GM19193 (cell line): ENCODE results near the gene ATN1.

Source experiments
- POLR2A ChIP-seq: IDR thresholded peaks from 4 replicates; pipeline ENCODE4 v1.6.1; 2011; ENCODE audit not compliant: insufficient read depth, insufficient read length; ENCODE audit errors: extremely low read depth

ATN1 gene

DNA sequence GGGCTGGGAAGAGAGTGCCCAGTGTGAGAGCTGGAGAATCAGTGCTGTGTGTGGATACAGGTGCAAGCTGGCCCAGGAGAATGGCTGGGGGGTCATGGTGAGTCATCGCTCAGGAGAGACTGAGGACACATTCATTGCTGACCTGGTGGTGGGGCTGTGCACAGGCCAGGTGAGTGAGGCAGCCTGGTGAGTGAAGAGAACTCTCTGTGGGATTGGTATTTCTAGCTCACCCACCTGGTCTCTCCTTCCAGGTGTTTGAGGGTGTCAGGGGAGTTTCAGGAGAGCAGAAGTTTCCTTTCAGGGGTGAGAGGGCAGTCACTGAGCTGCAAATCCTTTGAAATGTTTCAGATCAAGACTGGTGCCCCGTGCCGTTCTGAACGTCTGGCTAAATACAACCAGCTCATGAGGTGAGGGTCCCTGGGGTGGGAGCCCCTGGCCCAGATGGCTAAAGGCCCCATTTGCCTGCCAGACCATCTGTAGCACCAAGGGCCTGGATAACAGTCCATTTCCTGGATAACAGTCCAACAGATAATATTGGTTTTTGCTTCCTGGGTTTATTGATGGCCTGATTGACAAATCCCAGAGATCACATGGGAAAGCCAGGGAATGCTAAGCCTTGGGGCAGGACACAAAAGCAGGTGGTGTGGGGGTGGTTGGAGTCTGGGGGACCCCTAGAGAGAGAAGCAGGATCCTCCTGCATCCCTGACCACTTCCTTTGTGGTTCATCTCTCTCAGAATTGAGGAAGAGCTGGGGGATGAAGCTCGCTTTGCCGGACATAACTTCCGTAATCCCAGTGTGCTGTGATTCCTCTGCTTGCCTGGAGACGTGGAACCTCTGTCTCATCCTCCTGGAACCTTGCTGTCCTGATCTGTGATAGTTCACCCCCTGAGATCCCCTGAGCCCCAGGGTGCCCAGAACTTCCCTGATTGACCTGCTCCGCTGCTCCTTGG is 5.5 kb upstream of the ATN1 start:
- peak; percentile 10 for TF ChIP-seq POLR2A

DNA sequence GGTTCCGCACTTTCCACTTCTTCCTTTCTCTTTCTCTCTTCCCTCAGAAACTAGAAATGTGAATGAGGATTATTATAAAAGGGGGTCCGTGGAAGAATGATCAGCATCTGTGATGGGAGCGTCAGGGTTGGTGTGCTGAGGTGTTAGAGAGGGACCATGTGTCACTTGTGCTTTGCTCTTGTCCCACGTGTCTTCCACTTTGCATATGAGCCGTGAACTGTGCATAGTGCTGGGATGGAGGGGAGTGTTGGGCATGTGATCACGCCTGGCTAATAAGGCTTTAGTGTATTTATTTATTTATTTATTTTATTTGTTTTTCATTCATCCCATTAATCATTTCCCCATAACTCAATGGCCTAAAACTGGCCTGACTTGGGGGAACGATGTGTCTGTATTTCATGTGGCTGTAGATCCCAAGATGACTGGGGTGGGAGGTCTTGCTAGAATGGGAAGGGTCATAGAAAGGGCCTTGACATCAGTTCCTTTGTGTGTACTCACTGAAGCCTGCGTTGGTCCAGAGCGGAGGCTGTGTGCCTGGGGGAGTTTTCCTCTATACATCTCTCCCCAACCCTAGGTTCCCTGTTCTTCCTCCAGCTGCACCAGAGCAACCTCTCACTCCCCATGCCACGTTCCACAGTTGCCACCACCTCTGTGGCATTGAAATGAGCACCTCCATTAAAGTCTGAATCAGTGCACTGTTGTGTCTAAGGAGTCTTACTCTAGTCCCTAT is 4.6 kb upstream of the ATN1 start:
- TF ChIP-seq POLR2A, result peak; percentile 31

DNA sequence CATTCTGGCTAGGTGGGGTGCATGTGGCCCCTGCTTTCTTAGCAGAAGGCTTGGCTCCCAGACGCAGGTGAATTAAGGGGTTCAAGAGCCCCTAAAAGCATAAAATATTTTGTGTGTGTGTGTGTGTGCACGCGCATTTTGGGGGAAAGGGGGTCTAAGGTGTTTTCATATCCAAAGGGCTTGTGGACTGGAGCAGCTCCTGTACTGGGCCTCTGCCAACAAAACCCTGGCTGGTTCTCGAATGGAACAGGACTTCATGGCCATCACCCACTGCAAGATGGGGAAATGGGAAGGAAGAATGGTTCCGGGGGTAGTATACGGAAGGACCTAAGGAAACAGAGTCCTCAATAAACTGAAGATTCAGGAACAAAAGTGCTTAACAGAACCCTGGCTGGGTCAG is 3.9 kb upstream of the ATN1 start:
- TF ChIP-seq POLR2A, result no peak

DNA sequence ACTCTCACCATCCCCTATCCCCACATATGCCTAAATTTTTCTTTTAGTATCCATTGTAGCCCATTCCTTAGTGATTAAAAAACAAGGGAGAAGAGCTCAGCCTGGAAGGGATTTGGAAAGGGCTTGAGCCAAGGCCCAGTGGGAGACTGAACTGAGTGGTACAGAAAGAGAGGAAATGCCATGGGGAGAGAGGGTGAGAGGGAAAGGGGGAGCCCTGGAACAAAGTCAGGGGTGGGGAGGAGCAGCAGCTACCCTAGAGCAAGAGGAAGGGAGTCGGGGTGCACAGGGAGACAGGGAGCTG is 2.6 kb upstream of the ATN1 start:
- TF ChIP-seq POLR2A, result no peak

DNA sequence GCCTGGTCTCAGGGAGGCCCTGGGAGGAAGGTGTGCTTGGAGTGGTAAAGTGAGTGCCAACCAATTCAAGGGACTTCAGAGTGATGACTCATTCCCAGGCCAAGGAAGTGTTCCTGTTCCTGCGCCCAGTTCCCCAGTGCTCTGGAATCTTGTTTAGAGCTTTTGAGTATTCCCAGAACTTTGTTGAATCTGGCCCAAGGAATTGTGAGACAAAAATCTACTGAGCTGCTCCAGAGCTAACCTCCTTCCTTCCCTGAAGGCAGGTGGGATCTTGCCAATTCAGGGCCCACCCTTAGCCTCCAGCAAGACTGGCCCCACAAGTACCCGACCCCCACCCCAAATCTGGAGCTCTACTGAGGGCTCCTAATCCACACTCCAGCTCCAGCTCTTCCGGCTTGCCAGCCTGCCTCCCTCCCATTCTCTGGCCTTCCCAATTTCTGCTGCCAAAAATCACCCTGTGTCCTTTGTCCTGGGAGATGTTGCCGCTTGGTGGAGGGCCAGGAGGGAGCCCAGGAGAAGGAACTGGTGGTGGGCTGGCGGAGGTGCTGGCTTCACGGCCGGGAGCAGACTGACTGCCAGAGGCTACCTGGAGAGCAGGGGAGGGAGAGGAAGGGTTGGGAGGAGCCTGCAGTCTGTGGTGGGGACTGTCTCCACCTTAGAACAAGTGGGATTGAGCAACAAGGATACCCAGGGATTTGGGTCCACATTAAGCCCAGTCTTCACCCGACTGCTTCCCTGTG is 2.0 kb upstream of the ATN1 start:
- no peak for TF ChIP-seq POLR2A

DNA sequence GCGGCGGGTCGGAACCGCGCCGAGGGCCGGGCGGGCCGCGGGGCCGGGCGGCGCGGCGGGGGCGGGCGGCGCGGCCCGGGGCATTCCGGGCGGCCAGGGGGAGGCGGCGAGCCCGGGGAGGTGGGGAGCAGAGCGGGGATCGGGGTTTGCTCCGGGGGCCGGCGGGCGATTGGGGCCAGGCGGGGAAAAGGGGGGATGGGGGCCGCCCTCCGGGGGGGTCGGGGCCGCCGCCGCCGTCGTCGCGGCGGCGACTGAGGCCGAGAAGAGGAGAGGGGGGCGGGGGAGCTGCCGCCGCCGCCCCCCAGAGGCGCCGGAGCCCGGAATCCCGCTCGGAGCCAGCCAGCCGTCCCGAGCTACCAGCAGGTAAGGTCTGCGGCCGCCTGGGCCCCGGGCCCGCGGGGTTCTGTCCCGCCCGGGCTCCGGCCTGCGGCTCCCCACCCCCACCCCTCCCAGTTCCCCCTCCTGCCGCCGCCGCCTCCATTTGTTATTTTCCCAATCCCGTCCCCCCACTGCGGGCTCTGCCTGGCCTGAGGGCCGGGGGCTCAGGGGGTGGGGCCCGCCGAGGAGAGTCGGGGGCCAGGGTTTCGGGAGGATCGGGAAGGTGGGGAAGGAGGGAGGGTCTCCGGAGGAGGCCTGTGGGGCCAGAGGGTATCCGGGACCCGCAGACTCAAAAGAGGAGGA is 403 bp downstream of the ATN1 start:
- no peak for TF ChIP-seq POLR2A

DNA sequence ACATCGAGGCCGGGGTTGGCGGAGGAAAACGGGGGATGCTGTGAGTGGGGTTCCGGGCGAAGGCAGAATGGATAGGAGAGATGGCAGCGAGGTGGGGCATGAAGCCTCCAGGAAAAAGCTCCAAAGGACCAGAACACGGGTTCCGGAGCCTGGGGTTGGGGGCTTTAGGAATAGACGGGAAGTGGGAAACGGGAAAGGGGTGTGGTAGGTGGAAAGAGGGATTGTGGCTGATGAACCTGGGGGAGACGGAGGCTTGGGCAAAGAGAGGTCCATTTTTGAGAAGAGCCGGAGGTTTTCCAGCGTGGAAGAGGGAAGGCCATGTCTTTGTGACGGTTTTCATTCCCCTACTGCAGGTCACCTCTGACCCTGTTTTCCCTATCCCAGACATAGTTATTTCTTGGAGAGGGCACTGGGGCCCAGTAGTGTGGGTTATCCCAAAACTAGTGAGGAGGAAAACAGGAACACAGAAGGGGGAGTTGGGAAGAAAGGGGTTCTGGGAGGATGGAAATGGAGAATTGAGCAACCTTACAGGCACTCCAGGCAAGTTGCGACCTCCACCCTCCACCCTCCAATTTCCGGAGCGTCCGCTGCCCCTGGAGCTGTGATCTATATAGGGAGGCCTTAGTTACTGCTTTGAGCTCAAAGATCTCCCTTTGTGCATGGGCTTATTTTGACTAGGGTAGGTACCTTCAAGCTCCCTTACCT is 1.1 kb downstream of the ATN1 start:
- TF ChIP-seq POLR2A, result no peak

DNA sequence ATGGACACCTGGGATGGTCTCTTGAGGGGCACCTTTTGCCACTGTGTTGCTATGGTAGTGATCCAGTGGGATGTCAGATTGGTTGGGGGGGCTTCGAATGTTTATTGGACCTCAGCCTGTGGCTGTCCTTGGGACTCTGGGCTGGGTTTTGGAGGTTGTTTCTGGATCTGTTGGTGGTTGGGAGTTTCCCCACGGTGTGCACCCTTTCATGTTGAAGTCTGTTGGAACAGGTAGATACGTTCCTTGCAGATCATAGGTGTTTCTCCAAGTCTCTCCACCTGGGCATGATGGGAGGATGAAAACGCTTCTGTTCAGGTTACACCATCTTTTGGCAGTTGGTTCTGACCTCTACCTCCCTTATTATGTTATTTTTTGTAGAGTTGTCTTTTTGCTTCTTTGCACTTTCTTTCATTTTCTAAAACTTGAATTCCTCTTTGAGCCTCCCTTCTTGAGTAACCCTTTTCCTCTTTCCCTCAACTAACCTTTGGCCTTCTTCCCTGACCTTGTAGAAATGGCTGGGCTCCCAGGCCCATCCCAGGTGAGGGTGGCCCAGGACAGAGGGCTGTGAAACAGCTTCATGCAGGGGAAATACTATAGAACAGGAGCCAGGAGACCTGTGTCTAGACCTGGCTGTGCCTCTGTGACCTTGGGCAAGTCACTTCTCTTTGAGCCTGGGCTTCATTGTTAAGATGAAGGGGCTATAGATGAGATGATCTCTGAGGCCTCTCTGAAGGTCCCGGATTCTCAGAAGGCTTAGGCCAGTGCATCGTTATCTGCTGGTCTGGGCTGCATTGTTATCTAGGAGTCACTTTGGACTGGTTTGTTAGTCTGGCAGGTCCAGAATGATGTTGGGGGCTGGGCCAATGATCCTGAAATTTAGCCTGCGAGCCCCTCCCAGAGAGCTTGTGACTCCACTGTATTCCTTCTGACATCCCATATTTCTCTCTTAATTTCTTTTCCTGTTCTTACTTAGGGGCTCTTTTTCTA is 2.0 kb downstream of the ATN1 start:
- TF ChIP-seq POLR2A, result no peak

DNA sequence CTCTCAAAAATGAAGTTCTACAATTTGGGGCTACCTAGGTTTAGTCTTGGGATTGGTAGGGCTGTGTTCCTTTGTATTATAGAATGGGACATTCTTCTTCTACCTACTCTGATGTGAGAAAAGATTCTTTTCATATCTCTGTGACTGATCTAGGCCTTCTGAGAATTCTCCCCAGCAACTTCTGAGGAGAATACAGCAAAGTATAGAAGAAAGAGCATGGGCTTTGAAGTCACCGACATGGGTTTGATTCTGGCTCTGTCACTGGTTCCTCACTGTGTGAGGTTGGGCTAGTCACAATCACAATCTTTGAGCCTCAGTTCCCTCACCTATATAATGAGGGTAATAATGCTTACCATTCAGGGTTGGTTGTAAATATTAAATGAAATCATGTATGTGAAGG is 5.0 kb downstream of the ATN1 start:
- no peak for TF ChIP-seq POLR2A

DNA sequence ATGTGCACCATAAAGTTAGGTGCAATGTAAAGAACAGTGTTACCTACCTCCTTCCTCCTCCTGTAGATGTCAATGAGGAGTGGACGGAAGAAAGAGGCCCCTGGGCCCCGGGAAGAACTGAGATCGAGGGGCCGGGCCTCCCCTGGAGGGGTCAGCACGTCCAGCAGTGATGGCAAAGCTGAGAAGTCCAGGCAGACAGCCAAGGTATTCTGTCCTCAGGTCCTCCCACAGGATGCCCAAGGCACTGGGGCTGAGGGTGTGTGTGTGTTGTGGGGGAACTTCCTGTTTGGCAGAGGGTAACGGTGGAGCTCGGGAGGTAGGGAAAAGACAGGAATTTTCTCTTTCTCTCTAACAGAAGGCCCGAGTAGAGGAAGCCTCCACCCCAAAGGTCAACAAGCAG is 6.4 kb downstream of the ATN1 start:
- TF ChIP-seq POLR2A, result no peak

DNA sequence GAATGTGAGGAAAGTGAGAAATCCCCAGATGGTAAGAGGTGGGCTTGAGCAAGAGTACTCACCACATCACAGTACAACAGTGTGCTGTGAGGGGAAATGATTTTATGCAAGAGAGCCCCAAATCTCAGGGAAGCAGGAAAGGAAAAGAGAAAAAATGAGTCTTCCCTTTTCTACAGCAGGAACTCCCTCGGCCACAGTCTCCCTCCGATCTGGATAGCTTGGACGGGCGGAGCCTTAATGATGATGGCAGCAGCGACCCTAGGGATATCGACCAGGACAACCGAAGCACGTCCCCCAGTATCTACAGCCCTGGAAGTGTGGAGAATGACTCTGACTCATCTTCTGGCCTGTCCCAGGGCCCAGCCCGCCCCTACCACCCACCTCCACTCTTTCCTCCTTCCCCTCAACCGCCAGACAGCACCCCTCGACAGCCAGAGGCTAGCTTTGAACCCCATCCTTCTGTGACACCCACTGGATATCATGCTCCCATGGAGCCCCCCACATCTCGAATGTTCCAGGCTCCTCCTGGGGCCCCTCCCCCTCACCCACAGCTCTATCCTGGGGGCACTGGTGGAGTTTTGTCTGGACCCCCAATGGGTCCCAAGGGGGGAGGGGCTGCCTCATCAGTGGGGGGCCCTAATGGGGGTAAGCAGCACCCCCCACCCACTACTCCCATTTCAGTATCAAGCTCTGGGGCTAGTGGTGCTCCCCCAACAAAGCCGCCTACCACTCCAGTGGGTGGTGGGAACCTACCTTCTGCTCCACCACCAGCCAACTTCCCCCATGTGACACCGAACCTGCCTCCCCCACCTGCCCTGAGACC is 7.8 kb downstream of the ATN1 start:
- peak; percentile 11 for TF ChIP-seq POLR2A

DNA sequence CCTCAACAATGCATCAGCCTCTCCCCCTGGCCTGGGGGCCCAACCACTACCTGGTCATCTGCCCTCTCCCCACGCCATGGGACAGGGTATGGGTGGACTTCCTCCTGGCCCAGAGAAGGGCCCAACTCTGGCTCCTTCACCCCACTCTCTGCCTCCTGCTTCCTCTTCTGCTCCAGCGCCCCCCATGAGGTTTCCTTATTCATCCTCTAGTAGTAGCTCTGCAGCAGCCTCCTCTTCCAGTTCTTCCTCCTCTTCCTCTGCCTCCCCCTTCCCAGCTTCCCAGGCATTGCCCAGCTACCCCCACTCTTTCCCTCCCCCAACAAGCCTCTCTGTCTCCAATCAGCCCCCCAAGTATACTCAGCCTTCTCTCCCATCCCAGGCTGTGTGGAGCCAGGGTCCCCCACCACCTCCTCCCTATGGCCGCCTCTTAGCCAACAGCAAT is 8.5 kb downstream of the ATN1 start:
- TF ChIP-seq POLR2A, result no peak
